Neutrophil (primary cell): ENCODE measurements around the gene INO80E.
A peak's percentile ranks its signal among the peaks of the same experiment; 100 is the strongest.
"Not testable (repeated sequence)": the region's sequence is repeated elsewhere in the genome, so short reads cannot be mapped to it uniquely, and the experiment has no call there.

Experiments
- H3K27ac ChIP-seq: fragments of 200-600 bp; sonication (generic); 2 replicates; pipeline ENCODE4 v1.5.1; 2016; ENCODE audit warnings: mild to moderate bottlenecking, moderate library complexity
- H3K27me3 ChIP-seq: fragments of 200-600 bp; sonication (generic); 2 replicates; pipeline ENCODE4 v1.6.0; 2016; ENCODE audit warnings: mild to moderate bottlenecking
- H3K36me3 ChIP-seq: fragments of 200-600 bp; sonication (generic); 2 replicates; pipeline ENCODE4 v1.5.1; 2017
- H3K4me1 ChIP-seq, 2 experiments: fragments of 200-600 bp in 1 of 2; sonication (generic) in 1 of 2; 1 replicate in 1 of 2; 2 replicates in 1 of 2; pipeline versions ENCODE4 v1.5.1 to v1.6.1; 2013 to 2016; ENCODE audit warnings: low read depth in 1 of 2, low read length in 1 of 2, mild to moderate bottlenecking in 1 of 2, moderate library complexity in 1 of 2; ENCODE audit not compliant: control insufficient read depth in 1 of 2, insufficient read depth in 1 of 2
- H3K4me3 ChIP-seq, 2 experiments: fragments of 200-600 bp in 1 of 2; sonication (generic) in 1 of 2; 1 replicate in 1 of 2; 2 replicates in 1 of 2; pipeline ENCODE4 v1.5.1; 2013 to 2016; ENCODE audit warnings: low read depth in 1 of 2, low read length in 1 of 2, mild to moderate bottlenecking in 1 of 2, moderate library complexity in 1 of 2
- H3K9me3 ChIP-seq: fragments of 200-600 bp; sonication (generic); 2 replicates; pipeline ENCODE4 v1.5.1; 2016
- TF ChIP-seq, protein P1 (sequence below): fragments of 200-600 bp; sonication (generic); IDR thresholded peaks from 2 replicates; pipeline ENCODE4 v1.5.1; 2016; ENCODE audit warnings: antibody characterized with exemption

Gene INO80E

DNA sequence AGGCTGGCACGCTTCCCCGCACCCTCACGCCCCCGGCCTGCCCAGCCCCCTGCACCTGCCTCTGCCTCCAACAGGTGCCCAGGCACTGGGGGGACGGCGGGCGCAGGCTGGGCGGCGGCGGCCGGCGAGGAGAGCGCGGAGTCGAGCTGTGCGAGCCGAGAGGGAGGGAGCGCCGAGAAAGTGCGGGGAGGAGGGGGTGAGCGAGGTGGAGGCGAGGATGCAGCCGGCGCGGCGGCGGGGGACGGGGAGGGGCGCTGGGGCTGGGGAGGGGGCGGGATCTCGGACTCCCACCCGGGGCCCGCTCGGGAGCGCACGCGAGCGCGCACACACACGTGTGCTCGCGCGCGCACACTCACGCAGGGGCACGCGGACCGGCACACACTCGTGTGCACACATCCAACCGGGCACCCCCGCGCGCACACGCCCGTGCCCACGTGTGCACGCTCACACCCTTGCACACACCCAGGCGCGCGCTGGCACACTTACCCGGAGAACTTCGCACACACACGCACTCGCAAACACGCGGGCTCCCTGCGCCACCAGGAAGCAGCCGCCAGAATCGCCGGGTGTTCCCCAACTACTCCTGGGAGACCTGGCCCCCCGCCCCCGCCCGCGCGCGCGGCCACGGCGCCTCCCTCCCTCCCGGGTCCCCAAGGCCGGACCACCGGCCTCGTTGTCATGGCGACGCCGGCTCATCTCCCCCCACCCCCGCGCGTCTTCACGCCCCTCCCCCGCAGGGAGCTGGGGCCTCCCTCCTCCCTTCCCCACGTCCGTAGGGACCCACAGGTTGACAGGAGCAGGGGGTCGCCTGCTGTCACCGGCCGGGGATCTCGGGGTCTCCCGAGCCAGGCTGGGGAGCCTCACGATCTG is 15.0 kb downstream of the INO80E start, which contains the start of gene DOC2A:
Gene DOC2A (minus strand): TSS at position 184 of the 870 bp plus-strand sequence. CDS start 805 bp downstream, outside the sequence.
- H3K4me3 ChIP-seq, result peak within 1 kb of the TSS in 1 of 2 experiments; percentile 28
- TF ChIP-seq, protein P1, sequence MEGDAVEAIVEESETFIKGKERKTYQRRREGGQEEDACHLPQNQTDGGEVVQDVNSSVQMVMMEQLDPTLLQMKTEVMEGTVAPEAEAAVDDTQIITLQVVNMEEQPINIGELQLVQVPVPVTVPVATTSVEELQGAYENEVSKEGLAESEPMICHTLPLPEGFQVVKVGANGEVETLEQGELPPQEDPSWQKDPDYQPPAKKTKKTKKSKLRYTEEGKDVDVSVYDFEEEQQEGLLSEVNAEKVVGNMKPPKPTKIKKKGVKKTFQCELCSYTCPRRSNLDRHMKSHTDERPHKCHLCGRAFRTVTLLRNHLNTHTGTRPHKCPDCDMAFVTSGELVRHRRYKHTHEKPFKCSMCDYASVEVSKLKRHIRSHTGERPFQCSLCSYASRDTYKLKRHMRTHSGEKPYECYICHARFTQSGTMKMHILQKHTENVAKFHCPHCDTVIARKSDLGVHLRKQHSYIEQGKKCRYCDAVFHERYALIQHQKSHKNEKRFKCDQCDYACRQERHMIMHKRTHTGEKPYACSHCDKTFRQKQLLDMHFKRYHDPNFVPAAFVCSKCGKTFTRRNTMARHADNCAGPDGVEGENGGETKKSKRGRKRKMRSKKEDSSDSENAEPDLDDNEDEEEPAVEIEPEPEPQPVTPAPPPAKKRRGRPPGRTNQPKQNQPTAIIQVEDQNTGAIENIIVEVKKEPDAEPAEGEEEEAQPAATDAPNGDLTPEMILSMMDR, result no peak
- H3K27ac ChIP-seq, result no peak within 1 kb of the TSS
- no peaks in the 10 kb centered on the region for H3K9me3 ChIP-seq
- H3K36me3 ChIP-seq, result peaks cover 5% of the 10 kb centered on the region
- peaks cover 0 to 12% of the 10 kb centered on the region in 2 experiments for H3K4me1 ChIP-seq
- H3K27me3 ChIP-seq, result peaks cover 57% of the 10 kb centered on the region

DNA sequence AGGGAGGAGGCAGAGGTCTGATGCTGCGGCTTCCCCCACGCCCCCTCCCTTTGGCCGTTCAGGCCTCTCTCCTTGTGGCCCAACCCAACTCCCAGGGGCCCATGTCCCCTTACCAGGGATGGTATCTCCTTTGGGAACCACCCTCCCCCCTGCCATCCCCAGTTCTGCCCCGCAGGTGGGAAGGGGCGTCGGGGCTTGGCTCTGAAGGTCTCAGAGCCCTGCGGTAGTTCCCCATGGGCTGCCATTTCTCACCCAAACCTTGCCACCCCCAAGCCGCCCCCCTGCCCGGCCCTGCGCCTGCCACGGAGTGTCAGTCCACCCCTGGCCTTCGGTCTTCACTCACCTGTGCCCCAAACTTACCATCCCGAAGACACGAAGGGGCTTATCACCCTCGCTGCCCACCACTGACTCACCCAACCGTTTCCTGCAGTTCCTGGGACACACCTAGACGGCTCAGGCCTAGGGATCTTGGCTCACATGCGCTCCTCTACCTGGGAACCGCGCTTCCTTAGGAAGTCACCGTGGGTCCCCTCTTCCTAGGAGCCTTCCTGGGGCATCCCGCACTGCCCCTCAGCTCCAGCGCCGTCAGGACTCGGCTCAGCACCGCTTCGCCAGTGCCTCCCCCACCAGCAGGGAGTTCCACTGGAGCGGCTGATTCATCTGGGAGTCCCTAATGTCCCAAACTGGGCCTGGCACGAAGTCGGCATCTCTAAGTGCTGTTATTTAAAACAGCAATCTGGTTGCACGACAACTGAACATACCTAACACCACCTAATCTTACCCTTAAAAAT is 15.9 kb downstream of the INO80E start:
- no peaks in the 10 kb centered on the region for H3K9me3 ChIP-seq
- H3K27ac ChIP-seq, result no peak overlapping the region
- H3K4me3 ChIP-seq, result no peak overlapping the region
- peaks cover 0 to 12% of the 10 kb centered on the region in 2 experiments for H3K4me1 ChIP-seq
- no peaks in the 10 kb centered on the region for H3K36me3 ChIP-seq
- TF ChIP-seq, protein P1, result no peak
- peaks cover 60% of the 10 kb centered on the region for H3K27me3 ChIP-seq

DNA sequence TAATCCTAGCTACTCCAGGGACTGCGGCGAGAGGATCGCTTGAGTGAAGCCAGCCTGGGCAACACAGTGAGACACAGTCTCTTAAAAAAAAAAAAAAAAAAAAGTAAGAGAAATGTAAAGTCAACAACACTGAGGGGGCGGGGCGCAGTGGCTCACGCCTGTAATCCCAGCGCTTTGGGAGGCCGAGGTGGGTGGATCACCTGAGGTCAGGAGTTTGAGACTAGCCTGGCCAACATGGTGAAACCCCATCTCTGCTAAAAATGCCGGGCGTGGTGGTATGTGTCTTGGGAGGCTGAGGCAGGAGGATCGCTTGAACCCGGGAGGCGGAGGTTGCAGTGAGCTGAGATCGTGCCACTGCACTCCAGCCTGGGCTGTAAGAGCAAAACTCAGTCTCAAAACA is 16.6 kb downstream of the INO80E start:
- H3K36me3 ChIP-seq, H3K4me3 ChIP-seq, H3K27ac ChIP-seq, H3K9me3 ChIP-seq: not testable (repeated sequence)
- Histone ChIP-seq H3K27me3 (peaks cover 60% of the 10 kb centered on the region), H3K4me1 (peaks cover 0 to 12% of the 10 kb centered on the region in 2 experiments)

DNA sequence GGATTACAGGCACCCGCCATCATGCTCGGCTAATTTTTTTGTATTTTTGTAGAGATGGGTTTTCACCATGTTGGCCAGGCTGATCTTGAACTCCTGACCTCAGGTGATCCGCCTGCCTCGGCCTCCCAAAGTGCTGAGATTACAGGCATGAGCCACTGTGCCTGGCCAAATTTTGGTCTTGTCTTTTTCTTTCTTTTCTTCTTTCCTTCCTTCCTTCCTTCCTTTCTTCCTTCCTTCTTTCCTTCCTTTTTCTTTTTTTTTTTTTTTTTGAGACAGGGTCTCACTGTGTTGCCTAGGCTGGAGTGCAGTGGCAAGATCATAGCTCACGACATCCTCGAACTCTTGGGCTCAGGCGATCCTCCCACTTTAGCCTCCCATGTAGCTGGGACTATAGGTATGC is 19.4 kb downstream of the INO80E start:
- Histone ChIP-seq H3K27me3 (peaks cover 41% of the 10 kb centered on the region), H3K4me1 (peaks cover 0 to 11% of the 10 kb centered on the region in 2 experiments)
- H3K36me3 ChIP-seq, H3K4me3 ChIP-seq, H3K9me3 ChIP-seq, H3K27ac ChIP-seq: not testable (repeated sequence)

DNA sequence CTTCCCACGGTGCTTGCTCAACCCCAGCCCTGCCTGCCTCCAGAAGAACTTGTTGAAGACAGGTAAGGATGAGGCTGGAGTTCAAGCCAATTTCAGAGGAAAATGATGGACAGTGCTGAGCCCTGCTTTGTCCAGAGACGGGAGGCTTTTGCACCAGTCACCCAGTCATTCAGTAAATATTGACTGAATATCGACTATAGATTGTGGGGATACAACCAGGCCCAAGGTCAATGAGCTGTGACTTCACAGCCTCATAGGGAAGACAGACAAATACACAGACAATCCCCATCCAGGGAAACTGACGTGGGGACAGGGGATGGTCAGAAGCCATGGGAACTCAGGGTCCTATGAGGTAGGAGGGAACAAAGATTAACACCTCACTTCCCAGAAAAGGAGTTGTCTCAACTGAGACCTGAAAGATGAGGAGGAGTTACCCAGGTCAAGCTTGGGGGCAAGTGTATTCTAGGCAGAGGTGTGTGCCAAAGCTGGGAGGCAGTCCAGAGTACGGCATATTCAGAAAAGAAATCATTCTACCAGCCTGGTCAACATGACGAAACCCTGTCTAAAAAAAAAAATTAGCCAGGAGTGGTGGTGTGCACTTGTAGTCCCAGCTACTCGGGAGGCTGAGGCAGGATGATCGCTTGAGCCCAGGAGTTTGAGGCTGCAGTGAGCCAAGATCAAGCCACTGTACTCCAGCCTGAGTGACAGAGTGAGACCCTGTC is 20.7 kb downstream of the INO80E start:
- TF ChIP-seq, protein P1, result no peak
- Histone ChIP-seq H3K4me3 (no peak overlapping the region), H3K27ac (no peak overlapping the region)

DNA sequence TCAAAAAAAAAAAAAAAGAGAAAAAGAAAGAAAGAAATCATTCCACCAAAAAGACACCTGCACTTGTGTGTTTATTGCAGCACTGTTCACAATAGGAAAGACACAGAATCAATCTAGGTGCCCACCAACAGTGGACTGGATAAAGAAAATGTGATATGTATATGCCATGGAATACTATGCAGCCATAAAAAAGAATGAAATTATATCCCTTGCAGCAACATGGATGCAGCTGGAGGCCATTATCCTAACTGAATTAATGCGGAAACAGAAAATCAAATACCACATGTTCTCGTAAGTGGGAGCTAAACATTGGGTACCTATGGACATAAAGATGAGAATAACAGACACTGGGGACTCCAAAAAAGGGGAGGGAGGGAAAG is 21.2 kb downstream of the INO80E start:
- H3K36me3 ChIP-seq, result no peaks in the 10 kb centered on the region
- no peaks in the 10 kb centered on the region for H3K9me3 ChIP-seq
- TF ChIP-seq, protein P1, result no peak
- no peak overlapping the region for H3K4me3 ChIP-seq
- H3K27me3 ChIP-seq, result peaks cover 22% of the 10 kb centered on the region
- peaks cover 12 to 14% of the 10 kb centered on the region in 2 experiments for H3K4me1 ChIP-seq
- H3K27ac ChIP-seq, result no peak overlapping the region

More for the DNA sequence above, 20.7 kb downstream of the INO80E start:
- H3K27me3 ChIP-seq, result peaks cover 28% of the 10 kb centered on the region
- H3K36me3 ChIP-seq, result no peaks in the 10 kb centered on the region
- H3K4me1 ChIP-seq, result peaks cover 11 to 12% of the 10 kb centered on the region in 2 experiments
- no peaks in the 10 kb centered on the region for H3K9me3 ChIP-seq

DNA sequence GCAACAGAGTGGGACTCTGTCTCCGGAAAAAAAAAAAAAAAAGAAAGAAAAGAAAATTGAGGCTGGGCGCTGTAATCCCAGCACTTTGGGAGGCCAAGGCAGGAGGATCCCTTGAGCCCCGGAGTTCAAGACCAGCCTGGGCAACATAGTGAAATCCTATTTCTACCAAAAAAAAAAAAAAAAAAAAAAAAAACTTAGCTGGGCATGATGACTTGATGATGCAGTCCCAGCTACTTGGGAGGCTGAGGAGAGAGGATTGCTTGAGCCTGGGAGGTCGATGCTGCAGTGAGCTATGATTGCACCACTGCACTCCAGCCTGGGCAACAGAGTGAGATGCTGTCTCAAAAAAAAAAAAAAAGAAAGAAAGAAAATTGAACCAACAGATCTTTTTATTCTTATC is 21.9 kb downstream of the INO80E start:
- H3K4me3 ChIP-seq, H3K9me3 ChIP-seq, H3K36me3 ChIP-seq, H3K27ac ChIP-seq: not testable (repeated sequence)
- H3K4me1 ChIP-seq, result peaks cover 12 to 14% of the 10 kb centered on the region in 2 experiments
- peaks cover 16% of the 10 kb centered on the region for H3K27me3 ChIP-seq
